HG02938 (cell line): ENCODE data around the gene EBF4.

Source experiments
- ATAC-seq: cut with Tn5 transposase; IDR thresholded peaks from one replicate; pipeline ENCODE4 v1.9.1; 2021; ENCODE audit warnings: mild to moderate bottlenecking, moderate library complexity; ENCODE audit not compliant: unreplicated experiment

The EBF4 gene

DNA sequence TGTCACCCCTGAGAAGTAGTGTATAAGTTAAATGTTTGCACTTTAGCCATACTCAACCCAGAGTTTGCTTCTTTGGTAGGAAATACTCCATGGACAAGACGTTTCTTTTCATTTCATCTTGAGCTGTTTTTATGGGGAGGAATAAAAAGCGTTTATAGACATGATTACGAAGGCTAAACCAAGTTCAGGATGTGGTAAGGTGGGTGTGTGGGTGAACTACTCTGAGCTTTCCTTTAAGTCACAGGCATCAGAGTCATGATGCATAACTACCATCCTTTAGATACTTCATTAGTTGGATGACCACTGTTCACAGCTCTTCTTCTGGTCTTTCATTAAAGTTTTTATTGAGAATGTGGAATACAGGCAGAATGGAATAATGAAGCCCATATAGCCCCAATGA, 48.9 kb downstream of the EBF4 start:
- ATAC-seq: no peak

DNA sequence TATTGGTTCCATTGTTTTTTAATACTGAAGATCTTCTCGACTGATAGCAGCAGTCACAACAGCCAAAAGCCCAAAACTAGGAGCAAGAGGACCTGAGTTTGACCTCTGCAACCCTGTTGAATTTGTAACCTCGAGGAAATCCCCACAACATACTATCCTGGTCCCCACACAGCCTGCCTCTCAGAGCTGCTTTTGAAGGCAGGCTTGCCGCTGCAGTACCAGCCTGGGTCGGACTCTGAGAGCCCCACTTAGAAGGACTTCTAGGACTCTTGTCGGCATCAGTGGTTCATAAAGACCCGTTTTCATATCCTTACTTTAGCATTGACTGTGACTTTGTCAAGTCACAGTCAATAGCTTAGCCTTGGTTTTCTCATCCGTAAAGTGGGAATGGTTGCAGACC, 49.3 kb downstream of the EBF4 start:
- ATAC-seq: no peak

DNA sequence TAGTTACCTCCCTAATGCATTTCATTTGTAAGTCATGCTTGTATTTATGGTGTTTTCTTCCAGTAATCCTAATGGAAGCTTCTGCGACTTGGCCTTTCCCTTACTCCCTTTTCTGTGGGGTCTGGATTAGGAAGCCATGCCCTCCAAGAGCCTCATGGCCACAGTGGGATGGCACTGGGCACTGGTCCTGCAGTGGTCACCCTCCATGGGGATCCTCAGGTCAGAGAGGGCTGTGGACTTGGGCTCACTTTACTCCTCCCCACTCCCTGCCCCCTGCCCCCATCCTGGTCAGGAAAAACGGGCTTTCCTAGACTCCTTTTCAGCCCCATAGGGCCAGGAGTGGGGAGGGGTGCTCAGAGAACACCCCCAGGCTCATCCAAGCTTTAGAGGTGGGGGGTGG, 49.9 kb downstream of the EBF4 start:
- ATAC-seq: no peak

DNA sequence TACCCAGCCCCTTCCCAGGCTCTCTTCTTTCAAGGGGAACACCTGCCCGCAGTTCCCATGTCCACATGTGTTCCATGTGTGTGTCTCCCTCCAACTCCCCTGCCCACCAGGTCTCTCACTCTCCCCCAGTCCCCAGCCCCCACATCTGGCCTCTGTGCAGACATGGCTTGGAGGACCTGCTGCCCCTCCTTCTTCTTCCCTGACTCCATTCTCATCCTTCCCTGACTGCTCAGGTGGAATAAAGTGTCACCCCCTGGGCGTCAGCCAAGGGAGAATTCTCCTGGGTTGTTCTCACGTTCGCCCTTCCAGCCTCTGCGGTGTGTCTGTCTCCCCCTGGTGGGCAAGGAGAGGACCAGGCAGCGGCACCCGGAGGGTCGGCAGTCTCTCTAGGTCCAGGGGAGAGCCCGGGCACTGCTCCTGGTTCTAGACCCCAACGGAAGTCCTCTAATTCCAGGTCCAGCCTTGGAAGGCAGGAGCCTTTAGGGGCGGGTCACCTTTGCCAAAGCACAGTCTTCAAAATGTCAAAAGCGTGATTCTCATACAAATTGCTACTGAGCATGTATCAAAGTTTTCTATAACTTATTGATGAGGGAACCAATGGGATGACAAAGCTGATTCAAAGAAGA, 50.5 kb downstream of the EBF4 start:
- no peak for ATAC-seq

DNA sequence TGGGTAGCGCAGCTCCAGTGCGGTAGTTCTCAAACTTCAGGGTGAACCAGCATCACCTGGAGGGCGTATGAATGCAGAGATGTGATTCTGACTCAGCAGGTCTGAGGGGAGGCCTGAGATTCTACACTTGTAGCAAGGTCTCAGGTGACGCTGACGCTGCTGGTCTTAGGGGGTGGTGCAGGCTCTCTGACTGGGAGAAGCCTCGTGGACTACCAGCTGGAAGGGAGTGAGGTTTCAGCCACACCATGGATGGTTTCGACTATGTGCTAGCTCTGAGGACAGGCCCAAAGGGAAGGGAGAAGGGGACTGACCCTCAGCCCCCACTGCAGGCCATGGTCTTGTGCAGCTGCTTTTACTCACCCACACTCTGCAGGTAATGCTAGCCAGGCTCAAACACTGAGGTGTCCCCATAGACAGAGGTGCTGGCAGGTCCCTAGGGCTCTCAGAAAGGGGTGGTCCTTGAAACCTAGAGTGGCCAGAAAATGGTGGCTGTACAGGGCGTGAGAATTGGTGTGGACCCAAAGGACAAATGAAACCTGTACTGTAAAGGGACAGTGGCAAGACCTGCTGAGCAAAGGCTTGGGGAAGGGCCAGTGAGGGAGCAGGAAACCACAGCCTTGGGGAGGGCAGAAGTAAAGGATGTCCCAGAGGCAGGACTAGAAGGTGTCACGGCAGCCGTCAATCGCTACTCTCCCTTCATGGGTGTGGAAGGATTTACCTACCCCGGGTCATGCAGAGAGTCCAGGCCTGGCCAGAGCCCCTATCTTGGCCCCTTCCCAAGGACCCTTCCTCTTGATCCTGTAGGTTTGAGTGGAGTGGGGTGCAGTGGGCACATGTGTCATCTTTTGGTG, 52.7 kb downstream of the EBF4 start:
- ATAC-seq: no peak

DNA sequence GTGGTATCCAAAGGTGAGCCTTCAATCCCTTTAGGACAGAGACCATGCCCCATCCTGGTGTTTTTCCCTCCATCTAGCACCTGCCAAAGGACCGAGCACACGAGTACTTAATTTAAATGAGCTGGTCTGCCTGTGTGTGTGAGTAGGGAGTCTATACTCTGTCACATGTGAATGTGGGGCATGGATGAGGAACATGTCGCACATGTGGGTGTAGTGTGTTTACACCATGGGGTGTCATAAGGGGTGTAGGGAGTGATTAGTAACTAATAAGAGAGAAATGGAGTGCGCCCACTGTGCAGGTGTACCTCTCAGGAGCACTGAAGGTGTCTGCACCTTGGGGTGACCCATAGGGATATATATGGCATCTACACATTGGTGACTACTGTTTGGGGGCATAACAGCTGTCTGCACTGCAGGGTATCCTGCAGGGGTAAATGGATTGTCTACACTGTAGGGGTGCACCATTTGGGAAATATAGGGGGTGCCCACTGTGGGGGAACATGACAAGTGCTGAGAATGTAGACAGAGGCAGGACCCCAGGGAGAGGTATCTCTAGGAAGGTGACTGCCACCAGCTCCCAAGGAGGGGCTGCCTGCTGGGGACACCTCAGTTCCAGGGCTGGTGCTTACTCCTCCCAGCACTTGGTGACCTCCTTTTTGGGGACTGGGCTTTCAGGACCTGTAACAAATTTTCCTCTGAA, 53.5 kb downstream of the EBF4 start:
- ATAC-seq: no peak

DNA sequence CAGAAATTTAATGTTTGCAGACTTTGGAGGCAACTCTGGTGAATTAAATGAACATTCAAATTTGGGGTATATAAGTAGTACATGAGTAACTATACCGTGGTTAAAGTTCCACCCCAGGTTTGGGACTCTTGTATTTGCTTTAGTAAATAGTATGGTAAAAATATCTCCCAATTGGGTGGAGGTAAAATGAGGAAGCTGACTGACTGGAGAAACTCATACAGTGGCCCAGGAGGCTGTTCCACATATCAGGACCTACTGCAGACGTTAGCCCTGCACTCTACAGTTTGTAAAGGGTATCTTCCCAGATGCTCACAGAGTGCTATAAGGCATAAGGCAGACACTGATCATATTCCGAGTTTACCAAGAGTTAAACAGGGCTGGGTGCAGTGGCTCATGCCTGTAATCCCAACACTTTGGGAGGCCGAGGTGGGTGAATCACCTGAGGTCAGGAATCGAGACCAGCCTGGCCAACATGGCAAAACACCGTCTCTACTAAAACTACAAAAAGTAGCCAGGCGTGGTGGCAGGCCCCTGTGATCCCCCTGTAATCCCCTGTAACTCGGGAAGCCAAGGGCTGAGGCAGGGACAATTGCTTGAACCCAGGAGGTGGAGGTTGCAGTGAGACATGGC, 54.2 kb downstream of the EBF4 start:
- ATAC-seq: no peak

DNA sequence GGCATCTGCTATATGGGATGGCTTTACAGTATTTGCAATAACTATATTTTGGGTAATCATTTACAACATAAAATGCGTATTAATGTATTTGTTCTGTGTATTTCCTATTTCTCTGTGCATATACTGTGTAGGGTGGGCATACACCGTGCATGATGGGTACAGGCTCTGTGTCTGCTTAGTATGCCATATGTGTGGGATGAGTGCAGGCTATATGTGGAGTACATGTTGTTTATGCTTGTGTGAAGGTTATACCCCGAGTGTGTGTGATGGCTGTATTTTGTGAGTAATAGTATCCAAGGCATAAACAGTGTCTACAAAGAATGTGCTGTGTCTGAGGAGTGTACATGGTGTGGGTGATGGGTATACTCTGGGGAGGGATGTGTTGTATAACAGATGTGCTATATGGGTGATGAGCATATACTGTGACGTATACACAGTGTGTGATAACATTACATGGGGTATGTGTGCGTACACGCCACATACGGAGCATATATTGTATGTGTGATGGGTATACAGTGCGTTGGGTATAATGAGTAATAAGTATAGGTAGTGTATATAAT, 55.2 kb downstream of the EBF4 start:
- no peak for ATAC-seq

DNA sequence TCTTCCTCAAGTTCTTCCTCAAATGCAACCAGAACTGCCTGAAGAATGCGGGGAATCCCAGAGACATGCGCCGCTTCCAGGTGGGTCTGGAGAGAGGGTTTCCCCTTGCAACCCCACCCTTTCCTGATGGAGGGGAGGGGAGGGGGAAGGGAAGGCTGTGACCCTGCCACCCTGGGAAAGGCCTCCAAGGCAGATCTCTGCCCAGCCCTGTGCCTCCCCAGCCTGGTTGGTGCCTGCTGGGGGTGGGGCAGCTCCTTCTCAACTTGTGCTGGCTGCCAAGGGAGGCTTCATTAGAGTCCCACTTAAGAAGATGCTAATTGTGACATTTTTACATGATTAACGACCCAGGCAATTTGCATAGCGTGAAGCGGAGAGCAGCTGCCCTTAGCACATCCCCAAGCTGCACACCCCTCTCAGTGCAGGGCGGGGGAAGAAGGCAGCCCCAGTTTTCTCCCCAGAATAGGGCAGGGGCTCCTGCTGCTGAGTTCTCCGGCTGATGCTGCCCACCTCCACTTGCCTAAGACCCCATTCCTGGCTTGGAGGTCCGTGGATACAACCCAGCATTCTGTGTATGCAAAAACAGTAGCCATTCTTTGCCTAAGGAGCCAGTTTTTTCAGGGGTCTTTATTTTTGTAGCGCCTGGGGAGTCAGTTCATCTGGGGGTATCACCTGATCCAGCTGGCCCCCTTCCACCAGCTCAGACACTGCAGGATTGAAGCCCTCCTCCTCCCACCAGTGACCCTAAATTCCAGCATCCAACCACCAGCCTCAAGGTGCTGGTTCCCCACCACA, 56.2 kb downstream of the EBF4 start:
- ATAC-seq: no peak

DNA sequence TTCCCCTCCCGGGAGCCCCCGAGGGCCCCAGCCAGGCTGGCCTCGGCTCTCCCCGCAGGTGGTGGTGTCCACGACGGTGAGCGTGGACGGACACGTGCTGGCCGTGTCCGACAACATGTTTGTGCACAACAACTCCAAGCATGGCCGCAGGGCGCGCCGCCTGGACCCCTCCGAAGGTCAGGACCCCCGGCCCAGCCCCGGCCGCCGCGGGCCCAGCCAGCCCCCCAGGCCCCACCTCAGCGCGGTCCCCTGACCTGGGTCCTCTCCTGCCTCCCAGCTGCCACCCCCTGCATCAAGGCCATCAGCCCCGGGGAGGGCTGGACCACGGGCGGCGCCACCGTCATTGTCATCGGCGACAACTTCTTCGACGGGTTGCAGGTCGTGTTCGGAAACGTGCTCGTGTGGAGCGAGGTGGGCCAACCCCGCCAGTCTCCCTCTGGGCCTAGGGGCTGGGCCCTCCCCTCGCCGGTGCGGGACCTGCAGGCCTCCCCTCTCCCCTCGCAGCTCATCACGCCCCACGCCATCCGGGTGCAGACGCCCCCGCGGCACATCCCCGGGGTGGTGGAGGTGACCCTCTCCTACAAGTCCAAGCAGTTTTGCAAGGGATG, 56.9 kb downstream of the EBF4 start:
- no peak for ATAC-seq

DNA sequence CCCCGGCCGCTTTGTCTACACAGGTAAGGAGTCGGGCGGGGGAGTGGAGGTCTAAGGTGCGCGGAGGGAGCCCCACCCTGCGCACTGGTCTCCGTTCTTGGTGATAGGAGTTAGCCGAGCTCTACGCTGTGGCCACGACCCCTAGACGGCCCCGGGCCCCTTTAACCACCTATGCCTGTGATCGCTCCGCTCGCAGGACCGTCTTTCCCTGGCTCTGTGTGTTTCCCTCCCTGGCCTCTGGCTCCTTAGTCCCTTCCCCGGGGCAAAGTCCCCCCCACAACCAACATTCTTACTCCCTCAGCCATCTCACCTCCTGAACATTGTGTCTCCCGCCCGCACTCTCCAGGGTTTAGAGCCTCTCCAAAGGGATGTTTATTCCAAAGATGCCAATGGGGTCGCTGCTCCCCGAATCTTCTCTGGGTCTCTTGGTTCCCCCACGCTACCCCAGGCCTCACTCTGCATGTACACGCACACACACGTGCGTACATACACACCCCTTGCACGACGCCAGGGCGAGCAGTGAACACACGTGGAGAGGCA, 57.4 kb downstream of the EBF4 start:
- no peak for ATAC-seq

DNA sequence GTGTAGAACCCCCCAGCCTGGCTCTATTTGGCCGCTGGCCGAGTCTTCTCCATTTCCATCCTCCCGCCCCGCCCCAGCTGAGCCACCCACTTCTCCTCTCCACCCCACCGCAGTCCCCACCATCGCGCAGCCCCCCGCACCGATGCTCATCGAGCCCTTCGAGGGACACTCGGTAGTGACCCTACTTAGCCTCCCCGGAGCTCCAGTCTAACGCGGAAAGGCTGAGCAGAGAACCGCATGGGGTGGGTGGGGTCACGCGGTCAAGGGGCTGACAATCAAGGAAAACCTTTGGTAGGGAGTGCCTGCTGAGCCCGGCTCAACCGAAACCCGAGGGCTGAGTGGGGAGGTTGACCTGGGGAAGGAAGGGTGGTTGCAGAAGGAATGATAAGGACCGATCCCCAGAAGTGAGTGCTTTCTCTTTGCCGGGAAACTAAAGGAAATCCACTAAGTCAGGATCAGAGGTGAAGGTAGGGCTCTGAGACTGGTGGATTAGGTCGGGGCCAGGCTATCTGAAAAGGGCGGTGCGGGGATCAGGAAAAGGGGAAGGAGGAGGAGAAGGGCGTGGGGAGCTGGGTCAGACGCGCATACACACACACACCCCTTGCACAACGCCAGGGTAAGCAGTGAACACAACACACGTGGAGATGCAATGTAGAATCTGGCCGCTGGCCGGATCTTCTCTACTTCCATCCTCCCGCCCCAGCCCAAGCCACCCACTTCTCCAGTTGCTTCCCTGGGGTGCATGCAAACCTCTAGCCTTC, 58.1 kb downstream of the EBF4 start:
- ATAC-seq: no peak

DNA sequence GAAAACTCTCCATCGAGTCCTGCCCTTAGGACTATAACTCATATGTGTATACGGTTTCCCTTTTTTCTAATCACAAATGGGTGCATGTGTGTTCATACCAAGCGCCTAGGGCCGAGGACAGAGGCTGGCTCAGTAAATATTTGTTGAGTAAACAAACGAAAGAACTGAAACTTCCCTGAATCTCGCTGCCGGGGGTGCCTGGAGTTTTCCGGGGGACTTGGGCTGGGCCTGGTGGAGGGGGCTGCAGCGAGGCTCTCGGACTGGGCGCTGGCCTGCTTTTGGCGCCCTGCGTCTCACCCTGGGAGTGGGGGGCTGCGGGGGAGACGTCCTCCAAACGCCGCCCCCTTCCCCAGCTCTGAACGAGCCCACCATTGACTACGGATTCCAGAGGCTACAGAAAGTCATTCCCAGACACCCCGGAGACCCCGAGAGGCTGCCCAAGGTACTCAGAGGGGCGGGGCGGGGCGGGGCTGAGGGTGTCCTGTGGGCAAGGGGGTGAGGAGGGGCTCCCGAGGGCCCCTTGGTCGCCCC, 58.8 kb downstream of the EBF4 start:
- ATAC-seq: no peak

DNA sequence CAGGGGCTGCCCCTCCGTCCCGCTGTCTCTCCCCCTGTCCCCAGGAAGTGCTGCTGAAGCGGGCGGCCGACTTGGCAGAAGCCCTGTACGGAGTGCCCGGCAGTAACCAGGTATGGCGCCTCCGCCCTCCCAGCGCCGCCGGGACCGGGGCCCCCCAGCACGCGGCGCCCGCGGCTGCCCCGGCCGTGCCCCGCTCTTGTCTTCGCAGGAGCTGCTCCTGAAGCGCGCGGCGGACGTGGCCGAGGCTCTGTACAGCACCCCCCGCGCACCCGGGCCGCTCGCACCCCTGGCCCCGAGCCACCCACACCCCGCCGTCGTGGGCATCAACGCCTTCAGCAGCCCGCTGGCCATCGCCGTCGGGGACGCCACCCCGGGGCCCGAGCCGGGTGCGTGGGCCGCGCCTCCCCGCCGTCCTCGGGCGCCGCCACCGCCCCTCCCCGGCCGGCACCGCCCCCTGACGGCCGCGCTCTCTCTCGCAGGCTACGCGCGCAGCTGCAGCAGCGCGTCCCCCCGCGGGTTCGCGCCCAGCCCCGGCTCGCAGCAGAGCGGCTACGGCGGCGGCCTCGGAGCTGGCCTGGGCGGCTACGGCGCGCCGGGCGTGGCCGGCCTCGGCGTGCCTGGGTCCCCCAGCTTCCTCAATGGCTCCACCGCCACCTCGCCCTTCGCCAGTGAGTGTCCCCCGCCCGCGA, 59.4 kb downstream of the EBF4 start:
- ATAC-seq: no peak

DNA sequence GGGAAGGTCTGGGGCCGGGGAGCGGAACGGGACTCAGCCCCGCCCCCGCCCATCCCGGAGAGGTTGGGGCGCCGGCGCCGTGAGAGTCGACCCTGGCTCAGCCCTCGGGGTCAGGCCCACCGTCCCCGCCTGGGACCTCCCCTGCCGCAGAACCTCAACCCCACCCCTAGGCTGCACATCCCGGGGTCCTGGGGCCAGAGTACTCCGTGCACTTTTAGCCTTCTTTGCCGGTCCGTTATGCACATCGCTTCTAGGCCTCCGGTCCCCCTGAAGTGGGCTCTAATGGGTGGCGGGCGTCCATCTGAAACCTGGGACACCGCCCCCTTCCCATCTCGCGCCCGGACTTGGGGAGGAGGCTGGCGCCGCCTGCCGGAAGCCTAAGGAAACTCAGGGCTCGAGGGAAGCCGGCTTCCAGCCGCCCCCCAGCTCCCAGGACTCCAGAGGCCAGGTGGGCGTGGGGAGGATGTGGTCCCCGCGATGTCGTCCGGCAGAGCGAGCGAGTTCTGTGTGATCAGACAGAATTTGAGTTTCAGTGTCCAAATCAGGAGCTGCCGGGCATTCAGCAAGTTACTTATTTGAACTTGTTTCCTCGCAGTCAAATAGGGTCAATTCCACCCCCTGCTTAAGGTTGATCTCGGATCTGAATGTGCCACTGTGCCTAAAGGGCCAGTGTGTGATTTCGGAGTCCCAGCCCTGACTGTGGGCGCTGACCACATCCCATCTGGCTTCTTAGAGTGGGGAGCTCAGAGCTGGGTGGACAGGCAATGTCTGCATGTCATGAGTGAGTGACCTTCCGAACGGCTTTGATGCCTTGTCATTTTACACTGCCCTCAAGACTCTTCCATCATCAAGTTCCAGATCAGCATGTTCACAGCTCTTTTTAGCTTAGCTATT, 60.2 kb downstream of the EBF4 start:
- ATAC-seq: no peak

DNA sequence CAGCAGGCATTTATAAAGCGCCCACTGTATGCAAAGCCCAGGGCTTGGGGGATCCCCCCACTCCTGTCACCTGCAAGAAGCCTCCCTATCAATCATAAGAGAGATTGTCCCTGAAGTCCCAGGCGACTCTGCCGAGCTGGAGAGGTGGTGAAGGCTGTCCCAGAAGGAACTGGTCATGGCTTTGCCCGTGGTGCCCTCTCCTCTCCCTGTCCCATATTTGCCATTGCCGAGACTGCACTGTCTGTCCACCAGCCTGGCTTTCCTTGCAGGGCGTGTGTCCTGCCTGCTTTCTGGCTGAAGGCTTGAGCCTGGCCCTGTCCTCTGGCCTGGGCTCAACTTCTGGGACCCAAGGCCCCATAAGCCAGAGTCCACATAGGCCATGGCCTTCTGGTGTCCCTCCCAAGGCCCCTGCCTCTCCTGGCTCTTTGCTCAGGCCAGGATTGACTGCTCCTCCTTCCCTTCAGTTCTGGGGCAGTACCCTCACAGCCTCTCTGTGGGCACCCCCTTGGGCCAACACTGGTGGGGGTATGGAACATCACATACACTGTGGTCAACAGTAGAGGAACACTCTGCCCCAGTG, 61.0 kb downstream of the EBF4 start:
- ATAC-seq: no peak

DNA sequence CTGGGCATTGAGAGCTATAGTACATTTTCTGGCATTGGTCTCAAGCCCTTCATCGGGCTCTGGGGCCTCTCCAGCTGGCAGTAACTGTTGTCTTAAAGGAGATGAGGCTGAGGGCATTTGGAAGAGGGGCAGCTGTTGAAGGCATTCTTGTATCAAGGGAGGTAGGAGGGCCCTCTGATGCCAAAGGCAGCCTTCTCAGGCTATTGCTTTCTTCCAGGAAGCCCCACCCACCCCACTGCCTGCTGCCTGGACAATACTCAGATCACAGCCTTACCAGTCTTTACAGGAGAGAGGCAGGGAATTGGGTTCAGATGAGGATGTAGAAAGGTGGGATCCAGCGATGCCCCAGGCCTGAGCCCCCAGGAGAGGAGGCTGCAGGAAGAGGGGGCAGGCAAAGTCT, 61.8 kb downstream of the EBF4 start:
- ATAC-seq: no peak
